Measurements from ENCODE around the gene DIPK2A.

- no peak for TF ChIP-seq MAZ (IDR thresholded peaks at IDR 0.05; ENCODE audit: borderline replicate concordance, low read depth, low read length)
- no peak for TF ChIP-seq MAZ (CRISPR knock-in tag; IDR thresholded peaks at IDR 0.05; ENCODE audit: low read depth)
- no peak for TF ChIP-seq EZH2 (conservative IDR thresholded peaks at IDR 0.05; ENCODE audit: low read depth, low read length)
- TF ChIP-seq, protein P1, sequence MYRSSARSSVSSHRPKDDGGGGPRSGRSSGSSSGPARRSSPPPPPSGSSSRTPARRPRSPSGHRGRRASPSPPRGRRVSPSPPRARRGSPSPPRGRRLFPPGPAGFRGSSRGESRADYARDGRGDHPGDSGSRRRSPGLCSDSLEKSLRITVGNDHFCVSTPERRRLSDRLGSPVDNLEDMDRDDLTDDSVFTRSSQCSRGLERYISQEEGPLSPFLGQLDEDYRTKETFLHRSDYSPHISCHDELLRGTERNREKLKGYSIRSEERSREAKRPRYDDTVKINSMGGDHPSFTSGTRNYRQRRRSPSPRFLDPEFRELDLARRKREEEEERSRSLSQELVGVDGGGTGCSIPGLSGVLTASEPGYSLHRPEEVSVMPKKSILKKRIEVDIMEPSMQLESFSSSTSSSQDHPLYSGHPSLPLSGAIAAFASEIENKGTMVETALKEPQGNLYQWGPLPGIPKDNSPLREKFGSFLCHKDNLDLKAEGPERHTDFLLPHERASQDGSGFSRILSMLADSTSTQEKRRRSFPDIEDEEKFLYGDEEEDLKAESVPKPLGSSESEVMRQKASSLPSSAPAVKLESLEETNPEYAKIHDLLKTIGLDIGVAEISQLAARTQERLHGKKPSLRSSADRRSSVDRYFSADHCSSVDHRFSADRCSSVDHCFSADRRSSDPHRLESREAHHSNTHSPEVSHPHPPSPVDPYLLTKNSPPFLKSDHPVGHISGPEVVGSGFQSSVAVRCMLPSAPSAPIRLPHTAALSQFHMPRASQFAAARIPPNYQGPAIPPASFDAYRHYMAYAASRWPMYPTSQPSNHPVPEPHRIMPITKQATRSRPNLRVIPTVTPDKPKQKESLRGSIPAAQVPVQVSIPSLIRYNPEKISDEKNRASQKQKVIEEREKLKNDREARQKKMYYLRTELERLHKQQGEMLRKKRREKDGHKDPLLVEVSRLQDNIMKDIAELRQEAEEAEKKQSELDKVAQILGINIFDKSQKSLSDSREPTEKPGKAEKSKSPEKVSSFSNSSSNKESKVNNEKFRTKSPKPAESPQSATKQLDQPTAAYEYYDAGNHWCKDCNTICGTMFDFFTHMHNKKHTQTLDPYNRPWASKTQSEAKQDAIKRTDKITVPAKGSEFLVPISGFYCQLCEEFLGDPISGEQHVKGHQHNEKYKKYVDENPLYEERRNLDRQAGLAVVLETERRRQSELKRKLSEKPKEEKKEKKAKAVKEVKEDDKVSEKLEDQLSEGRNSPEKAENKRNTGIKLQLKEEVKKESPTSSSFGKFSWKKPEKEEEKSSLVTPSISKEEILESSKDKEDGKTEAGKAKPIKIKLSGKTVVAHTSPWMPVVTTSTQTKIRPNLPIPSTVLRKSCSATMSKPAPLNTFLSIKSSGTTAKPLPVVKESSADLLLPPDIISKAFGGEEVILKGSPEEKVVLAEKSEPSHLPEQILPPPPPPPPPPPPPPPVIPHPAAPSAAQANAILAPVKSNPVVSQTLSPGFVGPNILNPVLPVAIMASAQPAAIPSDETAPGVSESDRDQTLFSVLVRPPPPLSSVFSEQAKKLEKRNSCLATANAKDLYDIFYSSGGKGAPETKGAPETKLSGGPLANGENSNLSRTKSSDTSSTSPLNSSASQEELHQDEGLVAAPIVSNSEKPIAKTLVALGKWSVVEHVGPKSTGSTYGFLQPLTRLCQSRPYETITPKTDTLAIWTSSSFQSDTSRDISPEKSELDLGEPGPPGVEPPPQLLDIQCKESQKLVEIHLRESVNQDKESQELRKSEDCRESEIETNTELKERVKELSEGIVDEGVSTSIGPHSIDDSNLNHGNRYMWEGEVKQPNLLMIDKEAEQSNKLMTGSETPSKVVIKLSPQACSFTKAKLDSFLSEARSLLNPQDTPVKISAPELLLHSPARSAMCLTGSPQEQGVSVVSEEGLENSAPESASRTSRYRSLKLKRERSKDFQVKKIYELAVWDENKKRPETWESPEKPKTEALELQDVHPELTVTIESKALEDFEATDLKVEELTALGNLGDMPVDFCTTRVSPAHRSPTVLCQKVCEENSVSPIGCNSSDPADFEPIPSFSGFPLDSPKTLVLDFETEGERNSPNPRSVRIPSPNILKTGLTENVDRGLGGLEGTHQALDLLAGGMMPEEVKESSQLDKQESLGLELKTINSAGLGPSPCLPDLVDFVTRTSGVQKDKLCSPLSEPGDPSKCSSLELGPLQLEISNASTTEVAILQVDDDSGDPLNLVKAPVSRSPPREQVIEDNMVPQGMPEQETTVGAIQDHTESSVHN (CRISPR knock-in tag; IDR thresholded peaks at IDR 0.05) = no peak
- TF ChIP-seq, protein P2, sequence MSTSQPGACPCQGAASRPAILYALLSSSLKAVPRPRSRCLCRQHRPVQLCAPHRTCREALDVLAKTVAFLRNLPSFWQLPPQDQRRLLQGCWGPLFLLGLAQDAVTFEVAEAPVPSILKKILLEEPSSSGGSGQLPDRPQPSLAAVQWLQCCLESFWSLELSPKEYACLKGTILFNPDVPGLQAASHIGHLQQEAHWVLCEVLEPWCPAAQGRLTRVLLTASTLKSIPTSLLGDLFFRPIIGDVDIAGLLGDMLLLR (CRISPR knock-in tag; IDR thresholded peaks at IDR 0.05) = no peak
- TF ChIP-seq, protein P3, sequence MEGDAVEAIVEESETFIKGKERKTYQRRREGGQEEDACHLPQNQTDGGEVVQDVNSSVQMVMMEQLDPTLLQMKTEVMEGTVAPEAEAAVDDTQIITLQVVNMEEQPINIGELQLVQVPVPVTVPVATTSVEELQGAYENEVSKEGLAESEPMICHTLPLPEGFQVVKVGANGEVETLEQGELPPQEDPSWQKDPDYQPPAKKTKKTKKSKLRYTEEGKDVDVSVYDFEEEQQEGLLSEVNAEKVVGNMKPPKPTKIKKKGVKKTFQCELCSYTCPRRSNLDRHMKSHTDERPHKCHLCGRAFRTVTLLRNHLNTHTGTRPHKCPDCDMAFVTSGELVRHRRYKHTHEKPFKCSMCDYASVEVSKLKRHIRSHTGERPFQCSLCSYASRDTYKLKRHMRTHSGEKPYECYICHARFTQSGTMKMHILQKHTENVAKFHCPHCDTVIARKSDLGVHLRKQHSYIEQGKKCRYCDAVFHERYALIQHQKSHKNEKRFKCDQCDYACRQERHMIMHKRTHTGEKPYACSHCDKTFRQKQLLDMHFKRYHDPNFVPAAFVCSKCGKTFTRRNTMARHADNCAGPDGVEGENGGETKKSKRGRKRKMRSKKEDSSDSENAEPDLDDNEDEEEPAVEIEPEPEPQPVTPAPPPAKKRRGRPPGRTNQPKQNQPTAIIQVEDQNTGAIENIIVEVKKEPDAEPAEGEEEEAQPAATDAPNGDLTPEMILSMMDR (CRISPR knock-in tag; IDR thresholded peaks at IDR 0.05) = no peak
- TF ChIP-seq ZNF891 (CRISPR knock-in tag; IDR thresholded peaks at IDR 0.05) = no peak
- TF ChIP-seq ZNF331 (CRISPR knock-in tag; IDR thresholded peaks at IDR 0.05) = no peak
- no peak for TF ChIP-seq MTA3 (CRISPR knock-in tag; IDR thresholded peaks at IDR 0.05)
- TF ChIP-seq, protein P4, sequence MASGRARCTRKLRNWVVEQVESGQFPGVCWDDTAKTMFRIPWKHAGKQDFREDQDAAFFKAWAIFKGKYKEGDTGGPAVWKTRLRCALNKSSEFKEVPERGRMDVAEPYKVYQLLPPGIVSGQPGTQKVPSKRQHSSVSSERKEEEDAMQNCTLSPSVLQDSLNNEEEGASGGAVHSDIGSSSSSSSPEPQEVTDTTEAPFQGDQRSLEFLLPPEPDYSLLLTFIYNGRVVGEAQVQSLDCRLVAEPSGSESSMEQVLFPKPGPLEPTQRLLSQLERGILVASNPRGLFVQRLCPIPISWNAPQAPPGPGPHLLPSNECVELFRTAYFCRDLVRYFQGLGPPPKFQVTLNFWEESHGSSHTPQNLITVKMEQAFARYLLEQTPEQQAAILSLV (CRISPR knock-in tag; IDR thresholded peaks at IDR 0.05; ENCODE audit: borderline replicate concordance) = no peak
- TF ChIP-seq PHF21A (CRISPR knock-in tag; IDR thresholded peaks at IDR 0.05) = no peak
These were observed 39.7 kb downstream of the DIPK2A start for GRCh38 chr3:144011251-144011799.

Measured in HepG2 (cell line).